ENCODE results near the gene CORO2B. TPM values are rescaled to one million over a fixed set of nuclear protein-coding genes. Genes with fewer than 3 reads are reported as not detected.
A peak's percentile ranks its signal among the peaks of the same experiment; 100 is the strongest.

Gene CORO2B
- total RNA-seq, 1 donor from 2014 or later: 1.0 TPM

DNA sequence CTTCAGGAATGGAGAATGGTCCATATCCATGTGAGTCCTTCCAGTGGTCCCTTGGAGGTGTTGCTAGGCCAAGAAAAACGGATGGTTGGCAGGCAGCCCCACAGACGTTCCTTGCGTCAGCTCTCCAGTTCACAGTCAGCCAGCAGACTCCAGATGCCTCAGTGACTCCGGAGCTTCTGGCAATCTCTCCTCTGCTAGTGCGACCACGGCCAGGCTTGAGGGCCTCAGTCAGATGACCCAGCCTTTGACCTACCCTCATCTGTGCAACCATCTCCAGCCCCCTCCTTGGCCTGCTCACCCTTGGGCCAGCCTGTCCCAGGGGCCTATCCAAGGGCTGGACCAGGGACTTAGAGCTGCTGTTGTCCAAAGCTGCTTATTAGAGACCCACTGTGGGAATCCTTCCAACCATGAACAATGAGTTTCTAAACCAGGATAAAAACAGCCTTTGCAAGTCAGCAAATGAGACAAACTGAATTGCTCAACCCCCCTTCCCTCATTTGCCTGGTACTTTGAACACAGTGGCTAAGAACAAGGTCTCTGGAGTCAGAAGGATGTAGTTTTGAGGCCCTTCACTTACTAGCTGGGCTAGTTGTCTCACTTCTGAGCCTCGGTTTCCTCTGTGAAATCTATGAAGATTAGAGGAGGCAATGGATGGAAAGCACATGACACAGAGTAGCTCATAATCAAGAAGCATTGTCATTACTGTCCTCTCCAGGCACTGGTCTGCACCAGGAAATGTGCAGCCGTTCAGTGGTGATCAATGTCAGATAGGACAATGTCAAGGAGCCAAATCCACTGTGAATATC is 197.1 kb downstream of the CORO2B start:
- no peak overlapping the region for H3K4me3 ChIP-seq (ENCODE audit: low read length in 3 of 3)
- H3K9me3 ChIP-seq (ENCODE audit: control insufficient read depth in 3 of 3, low read length in 3 of 3): no peaks in the 10 kb centered on the region
- H3K27me3 ChIP-seq (ENCODE audit: control insufficient read depth in 3 of 3, insufficient read depth in 3 of 3, low read length in 3 of 3): no peaks in the 10 kb centered on the region
- H3K4me1 ChIP-seq (ENCODE audit: control insufficient read depth in 3 of 3, insufficient read depth in 3 of 3, low read length in 3 of 3): peaks cover 13 to 17% (median 15%) of the 10 kb centered on the region in 3 donors
- H3K36me3 ChIP-seq (ENCODE audit: control insufficient read depth in 3 of 3, insufficient read depth in 3 of 3, low read length in 3 of 3): peaks cover 18 to 25% (median 22%) of the 10 kb centered on the region in 3 donors
- H3K27ac ChIP-seq (ENCODE audit: low read depth, low read length): peak overlapping the region; percentile 80
- no peak overlapping the region for H3K9ac ChIP-seq (ENCODE audit: low read depth in 1 of 3, low read length in 3 of 3)

DNA sequence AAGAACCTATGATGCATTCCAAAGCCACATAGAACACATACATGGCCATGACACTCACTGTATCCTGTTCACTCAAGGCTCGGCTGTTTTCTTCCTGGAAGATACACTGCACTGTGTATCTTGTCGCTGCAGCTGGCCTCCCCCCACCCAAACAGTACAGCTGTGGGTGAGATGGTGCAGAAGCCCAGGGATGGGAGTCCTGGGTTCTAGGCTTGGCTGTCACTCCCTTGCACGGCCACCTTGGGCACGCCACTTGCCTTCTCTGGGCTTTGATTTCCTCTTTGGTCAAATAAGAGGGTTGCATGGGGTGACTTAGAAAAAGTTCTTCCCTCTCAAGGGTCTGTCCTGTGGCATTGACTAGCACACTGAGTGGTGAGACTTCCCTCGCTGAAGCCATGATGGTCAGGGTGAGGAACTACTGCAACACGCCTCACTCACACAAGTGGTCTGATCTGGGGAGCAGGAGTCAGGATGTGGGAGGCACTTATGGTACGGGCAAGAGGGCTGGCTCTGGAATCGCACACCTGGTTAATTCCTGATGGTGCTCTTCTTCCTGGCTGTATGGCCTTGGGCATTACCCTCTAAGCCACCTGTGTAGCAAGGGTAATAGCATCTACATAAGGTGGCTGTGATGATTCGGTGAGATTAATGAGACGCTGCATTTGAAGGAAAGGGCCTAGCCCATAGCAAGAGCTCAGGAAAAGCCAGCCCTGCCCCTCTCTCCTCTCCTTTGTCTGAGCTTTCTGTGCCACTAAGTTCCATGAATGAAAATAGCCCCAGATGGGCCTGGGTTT is 197.9 kb downstream of the CORO2B start:
- H3K27me3 ChIP-seq (ENCODE audit: control insufficient read depth in 3 of 3, insufficient read depth in 3 of 3, low read length in 3 of 3): no peaks in the 10 kb centered on the region
- H3K4me3 ChIP-seq (ENCODE audit: low read length in 3 of 3): no peak overlapping the region
- no peaks in the 10 kb centered on the region for H3K9me3 ChIP-seq (ENCODE audit: control insufficient read depth in 3 of 3, low read length in 3 of 3)
- H3K36me3 ChIP-seq (ENCODE audit: control insufficient read depth in 3 of 3, insufficient read depth in 3 of 3, low read length in 3 of 3): peaks cover 18 to 27% (median 22%) of the 10 kb centered on the region in 3 donors
- H3K27ac ChIP-seq (ENCODE audit: low read depth, low read length): peak overlapping the region; percentile 80
- no peak overlapping the region for H3K9ac ChIP-seq (ENCODE audit: low read depth in 1 of 3, low read length in 3 of 3)
- peaks cover 13 to 17% (median 15%) of the 10 kb centered on the region in 3 donors for H3K4me1 ChIP-seq (ENCODE audit: control insufficient read depth in 3 of 3, insufficient read depth in 3 of 3, low read length in 3 of 3)

Other genes with a start within 250 kb of the CORO2B start
- gene ITGA11, start 146.8 kb upstream of the CORO2B start, total RNA-seq: 5.7 TPM
- gene ANP32A, start 241.9 kb downstream of the CORO2B start, total RNA-seq: 65.2 TPM